H54 (cell line): Measurements from ENCODE around the gene RNU7-1.
A peak's percentile ranks its signal among the peaks of the same experiment; 100 is the strongest.

Experiments used
- DNase-seq: peaks from one replicate; pipeline ENCODE4 v3.0.0; 2011; ENCODE audit warnings: low spot score, mixed read lengths; ENCODE audit not compliant: insufficient read length
- FAIRE-seq: peaks from 3 replicates; lab custom pipeline; 2011; peaks lifted over from hg19 to GRCh38; lab: Jason Lieb, UNC
- POLR2A ChIP-seq: IDR thresholded peaks from 2 replicates; pipeline ENCODE4 v1.6.1; 2011; ENCODE audit warnings: low read depth, mild to moderate bottlenecking, low read length

Gene RNU7-1

DNA sequence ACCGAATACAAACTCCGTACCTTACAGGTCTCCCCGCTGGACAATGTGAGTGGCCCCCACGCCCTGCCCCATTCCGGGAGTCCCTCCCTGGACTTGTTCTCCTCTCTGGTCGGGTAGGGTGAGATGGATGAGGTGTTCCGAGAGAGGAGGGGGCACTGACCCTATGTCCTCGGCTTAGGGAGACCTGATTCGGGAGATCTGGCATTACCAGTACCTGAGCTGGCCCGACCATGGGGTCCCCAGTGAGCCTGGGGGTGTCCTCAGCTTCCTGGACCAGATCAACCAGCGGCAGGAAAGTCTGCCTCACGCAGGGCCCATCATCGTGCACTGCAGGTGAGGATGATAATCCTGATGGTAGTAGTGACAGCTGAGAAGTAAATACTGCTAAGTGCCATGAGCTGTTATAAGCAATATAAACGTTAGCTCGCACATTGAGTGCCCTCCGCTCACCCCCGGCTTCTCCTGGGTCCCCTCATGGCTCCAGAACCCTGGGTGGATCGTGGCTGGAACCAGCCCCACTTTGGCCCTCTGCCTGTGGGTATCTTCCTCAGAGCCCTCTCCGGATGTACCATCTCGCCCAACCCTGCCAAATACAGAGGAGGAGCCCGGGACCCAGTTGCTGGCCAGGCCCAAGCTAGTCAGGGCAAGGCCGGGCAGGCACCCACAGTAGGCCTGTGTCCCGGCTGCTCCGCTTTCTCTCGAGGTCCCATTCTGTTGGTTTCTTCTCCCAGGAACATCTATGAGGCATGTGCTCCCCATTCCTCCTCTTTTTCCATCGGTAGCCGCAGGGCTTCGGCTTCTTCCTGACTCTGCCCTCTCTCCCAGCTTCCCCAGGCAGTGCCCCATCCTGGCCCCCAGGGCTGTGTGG, 14.4 kb downstream of the RNU7-1 start:
- DNase-seq (no peak), FAIRE-seq (no peak)
- no peak for TF ChIP-seq POLR2A

DNA sequence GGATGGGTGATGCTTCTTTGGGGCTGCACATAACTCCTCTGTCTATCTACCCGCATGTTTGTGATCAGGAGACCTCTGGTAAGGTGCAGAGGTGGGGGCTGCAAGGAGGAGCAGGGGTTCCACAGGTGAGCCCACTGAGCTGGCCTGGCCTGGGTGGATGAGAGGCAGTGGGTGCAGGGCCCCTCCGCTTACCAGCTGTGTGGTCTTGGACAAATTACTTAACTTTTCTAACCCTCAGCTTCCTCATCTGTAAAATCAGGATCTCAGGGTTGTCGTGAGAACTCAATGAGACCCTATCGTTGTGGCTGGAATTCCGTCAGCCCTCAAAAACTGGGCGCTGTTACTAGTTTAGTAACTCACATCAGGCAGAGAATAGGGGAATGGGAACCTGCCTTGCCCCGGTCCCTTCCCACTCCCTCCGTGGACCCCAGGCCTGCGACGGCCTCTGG, 15.0 kb downstream of the RNU7-1 start:
- TF ChIP-seq POLR2A: no peak
- no peak for FAIRE-seq
- DNase-seq: no peak

DNA sequence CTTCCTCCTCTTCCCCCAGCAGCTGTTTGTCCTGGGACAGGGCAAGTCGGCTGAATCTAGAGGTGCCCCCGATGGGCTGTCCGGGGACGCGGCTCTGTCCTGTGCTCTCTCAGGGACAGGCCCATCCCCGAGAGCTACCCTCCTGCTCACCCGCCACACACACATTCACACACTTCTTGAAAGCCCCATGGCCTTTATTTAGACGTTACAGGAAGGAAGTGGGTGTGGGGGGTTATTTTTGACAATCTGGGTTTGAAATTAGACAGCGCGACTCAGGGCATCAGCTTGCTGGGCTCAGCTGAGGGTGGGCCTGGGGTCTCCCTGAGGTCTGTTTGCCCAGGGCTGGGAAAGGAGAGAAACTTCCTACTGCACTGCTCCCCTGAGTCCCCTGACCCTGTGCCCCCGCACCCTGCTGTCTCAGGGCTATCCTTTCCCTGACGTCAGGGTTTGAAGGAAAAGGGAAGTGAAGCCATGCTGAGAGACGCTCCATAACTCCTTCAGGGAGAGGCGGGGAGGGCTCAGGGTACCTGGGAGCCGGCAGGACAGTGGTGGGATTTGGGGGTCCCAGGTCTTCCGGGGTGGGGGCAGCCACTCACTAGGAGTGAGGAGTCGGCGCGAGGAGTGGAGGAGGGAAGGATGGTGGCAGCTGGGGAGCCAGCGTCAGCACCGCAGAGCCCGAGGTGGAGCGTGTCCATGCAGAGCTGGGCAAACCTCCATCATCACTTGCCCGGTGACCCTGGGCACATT, 15.6 kb downstream of the RNU7-1 start:
- no peak for TF ChIP-seq POLR2A
- no peak for DNase-seq
- FAIRE-seq: no peak

- DNase-seq: no peak
- no peak for TF ChIP-seq POLR2A
- no peak for FAIRE-seq
These were observed 16.4 kb downstream of the RNU7-1 start for GRCh38 chr12:6959805-6960592.

DNA sequence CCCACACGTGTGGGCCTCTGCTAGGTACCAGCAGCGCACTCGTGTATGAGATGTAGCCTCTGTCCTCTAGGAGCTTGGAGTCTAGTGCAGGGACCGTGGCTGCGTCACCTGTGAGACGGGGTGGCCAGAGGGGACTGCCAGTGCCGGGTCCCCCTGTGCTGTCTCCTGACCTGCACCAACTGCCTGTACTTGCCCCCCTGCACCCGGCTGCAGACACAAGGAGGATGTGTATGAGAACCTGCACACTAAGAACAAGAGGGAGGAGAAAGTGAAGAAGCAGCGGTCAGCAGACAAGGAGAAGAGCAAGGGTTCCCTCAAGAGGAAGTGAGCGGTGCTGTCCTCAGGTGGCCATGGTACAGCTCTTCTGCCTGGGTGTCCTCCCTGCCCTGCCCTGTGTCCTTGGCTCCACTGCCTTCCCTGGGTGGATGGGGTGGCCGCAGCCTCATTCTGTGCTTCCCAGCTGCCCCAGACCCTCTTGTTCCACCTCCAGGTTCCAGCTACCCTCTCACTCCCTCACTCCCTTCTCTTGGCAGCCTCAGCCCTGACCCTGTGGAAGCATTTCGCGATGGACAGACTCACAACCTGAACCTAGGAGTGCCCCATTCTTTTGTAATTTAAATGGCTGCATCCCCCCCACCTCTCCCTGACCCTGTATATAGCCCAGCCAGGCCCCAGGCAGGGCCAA, 17.1 kb downstream of the RNU7-1 start:
- no peak for TF ChIP-seq POLR2A
- no peak for DNase-seq
- FAIRE-seq: no peak

DNA sequence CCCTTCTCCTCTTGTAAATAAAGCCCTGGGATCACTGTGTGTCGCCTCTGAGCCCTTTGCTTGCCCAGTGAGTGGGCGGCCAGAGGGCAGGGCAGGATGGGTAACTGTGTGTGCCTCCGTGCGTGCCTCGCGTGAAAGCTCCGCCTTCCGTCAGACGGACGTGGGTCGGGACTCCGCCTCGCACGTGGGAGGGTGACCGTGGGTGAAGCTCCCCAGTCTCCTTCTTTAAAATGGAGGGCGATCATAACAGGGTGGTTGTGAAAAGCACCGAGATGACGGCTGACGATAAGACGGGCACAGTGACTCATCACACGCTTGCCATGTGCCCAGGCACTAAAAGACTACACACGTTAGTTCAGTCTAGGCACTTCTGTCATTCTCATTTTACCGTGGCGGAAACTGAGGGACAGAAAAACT, 17.7 kb downstream of the RNU7-1 start:
- DNase-seq (no peak), FAIRE-seq (no peak)
- no peak for TF ChIP-seq POLR2A

- DNase-seq (peak; percentile 63), FAIRE-seq (no peak)
- no peak for TF ChIP-seq POLR2A
These were observed 18.2 kb downstream of the RNU7-1 start for GRCh38 chr12:6961695-6962284.

GRCh38 chr12:6962285-6963015, 18.8 kb downstream of the RNU7-1 start:
- TF ChIP-seq POLR2A: no peak
- no peak for DNase-seq
- FAIRE-seq: no peak

GRCh38 chr12:6963016-6963731, 19.6 kb downstream of the RNU7-1 start:
- FAIRE-seq (no peak), DNase-seq (no peak)
- TF ChIP-seq POLR2A: no peak

DNA sequence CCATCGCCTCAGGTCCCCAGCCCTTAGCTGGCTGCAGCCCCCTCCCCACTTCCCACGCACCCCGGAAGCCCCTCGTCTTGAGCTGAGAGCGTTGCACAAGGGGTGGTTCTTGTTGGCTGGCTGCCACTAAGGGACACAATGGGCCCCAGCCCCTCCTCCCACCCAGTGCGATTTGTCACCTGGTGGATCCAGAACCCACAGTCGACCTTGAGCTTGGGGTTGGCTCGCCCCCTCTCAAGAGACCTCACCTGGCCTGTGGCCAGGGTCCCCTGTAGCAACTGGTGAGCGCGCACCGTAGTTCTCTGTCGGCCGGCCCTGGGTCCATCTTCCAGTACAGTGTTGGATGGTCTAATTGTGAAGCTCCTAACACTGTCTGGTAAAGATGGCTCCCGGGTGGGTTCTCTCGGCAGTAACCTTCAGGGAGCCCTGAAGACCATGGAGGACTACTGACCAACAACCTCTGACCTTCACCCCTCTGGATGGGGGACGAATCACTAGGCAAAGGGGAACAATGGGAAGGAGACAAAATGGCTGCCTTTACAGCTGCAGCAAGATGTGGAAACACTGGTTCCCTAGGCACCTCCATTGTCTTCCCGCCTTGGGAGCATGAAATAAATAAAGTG, 20.3 kb downstream of the RNU7-1 start:
- FAIRE-seq (no peak), DNase-seq (no peak)
- no peak for TF ChIP-seq POLR2A

DNA sequence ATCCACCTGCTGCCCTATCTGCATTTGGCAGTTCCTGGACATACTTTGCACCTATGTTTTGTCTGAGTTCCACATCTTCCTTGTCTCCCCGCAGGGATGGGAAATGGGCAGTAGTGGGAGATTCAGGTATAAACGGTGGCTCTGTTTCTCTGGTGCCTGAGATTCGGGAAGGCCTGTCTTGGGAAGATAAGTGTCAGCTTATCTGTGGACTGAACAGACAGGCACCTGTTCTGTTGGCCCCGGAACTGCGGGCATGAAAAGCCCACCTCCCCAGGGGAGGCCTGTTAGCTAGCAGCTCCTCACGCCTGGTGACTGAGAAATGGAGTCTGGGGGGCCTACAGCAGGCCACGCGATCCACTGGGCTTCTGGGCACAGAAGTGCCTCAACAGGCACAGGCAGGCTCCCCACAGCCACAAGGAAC, 21.0 kb downstream of the RNU7-1 start:
- TF ChIP-seq POLR2A: no peak
- no peak for FAIRE-seq
- DNase-seq: no peak
